HG03064 (cell line): ENCODE measurements around the gene UNC13A.

Experiments used
- ATAC-seq: cut with Tn5 transposase; IDR thresholded peaks from one replicate; pipeline ENCODE4 v1.9.1; 2021; ENCODE audit warnings: low read depth; ENCODE audit not compliant: unreplicated experiment

The UNC13A gene

GRCh38 chr19:17632577-17632976 is 55.6 kb downstream of the UNC13A start:
- ATAC-seq: no peak

DNA sequence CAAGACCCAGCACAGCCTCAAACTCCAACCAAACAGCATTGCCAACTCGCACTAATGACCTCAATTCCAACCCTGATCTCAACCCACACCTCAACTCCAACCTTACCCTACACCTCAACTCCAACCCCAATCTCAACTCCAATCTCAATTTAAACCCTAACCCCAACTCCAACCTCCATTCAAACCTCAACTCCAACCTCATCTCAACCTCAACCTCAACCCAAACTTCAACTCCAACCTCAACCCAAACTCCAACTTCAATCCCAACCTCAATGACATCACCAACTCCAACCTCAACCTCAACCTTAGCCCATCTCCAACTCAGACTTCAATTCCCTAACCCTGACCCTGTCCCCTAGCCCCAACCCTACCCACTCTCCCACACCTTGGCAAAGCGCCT is 58.4 kb downstream of the UNC13A start:
- no peak for ATAC-seq

DNA sequence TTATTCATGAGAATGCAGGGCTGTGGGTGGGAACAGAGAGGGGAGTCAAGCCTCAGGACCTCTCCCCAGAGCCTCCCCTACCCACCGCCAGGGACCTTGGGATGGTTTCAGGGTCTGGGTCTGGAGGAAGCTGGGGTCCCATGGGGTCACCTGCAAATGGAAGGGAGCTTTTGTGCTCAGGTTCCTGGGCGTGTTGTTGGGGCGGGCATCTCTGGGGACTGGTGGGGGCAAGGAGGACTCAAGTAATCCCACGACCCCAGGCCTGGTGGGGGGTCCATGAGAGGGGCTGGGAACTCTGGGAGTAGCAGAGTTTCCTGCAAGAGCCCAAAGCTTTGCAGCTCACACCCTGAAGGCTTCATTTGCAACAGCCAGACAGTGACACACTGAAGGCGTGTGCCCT is 60.2 kb downstream of the UNC13A start:
- no peak for ATAC-seq

DNA sequence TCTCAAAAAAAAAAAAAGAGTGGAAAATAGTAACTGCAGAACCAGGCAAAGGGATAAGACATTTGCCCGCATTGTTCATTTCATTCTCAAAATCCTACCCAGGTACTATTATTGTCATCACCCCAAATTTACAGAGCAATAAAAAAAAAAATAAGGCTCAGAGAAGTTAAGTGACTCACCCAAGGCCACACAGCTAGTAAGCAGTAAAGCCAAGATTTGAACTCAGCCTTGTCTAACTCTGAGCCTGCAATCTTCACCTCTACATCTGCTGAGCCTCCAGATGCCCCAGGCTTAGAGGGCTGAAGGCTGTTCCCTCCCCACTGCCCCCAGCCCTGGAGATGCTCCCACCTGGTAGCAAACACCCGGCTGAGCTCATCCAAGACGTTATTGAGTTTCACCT is 61.0 kb downstream of the UNC13A start:
- ATAC-seq: no peak

DNA sequence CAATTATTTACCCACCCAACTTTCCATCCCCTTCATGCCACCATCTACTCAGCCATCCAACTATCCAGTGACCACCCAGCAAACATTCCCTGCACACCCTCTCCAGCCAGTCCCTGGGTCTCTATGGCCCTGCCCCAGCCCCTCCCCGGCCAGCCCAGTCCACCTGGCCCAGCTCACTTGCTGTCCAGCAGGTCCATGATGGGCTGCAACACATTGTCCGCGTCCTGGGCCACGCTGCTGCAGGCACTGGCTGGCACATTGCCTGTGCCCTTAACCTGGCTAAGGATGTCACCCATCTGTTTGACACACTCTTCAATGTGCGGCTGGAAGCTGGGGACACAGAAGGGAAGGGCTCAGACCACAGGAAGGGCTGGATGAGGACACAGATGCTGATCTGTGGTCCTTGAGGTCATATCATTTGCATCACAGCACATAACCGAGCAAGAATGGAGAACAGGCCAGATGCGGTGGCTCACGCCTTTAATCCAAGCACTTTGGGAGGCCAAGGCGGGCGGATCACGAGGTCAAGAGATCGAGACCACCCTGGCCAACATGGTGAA is 61.6 kb downstream of the UNC13A start:
- no peak for ATAC-seq

GRCh38 chr19:17625980-17626379 is 62.2 kb downstream of the UNC13A start:
- ATAC-seq: no peak

DNA sequence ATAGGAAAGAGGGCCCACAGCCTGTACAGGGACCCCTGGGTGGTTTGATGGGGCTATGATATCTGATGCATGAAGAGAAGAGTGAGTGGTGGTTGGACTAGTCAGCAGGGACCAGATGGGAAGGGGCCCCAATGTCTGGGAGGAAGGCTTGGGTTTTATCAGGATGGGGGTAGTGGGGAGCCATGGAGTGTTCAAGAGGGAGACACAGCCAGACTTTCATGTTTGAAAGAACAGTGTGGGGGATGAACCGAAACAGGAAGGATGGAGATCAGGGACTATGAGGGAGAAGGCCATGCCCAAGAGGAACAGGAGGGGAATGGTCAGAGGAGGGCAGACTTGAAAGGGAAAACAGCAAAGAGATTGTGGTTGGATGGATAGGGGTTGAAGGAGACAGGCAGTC is 63.1 kb downstream of the UNC13A start:
- ATAC-seq: no peak

DNA sequence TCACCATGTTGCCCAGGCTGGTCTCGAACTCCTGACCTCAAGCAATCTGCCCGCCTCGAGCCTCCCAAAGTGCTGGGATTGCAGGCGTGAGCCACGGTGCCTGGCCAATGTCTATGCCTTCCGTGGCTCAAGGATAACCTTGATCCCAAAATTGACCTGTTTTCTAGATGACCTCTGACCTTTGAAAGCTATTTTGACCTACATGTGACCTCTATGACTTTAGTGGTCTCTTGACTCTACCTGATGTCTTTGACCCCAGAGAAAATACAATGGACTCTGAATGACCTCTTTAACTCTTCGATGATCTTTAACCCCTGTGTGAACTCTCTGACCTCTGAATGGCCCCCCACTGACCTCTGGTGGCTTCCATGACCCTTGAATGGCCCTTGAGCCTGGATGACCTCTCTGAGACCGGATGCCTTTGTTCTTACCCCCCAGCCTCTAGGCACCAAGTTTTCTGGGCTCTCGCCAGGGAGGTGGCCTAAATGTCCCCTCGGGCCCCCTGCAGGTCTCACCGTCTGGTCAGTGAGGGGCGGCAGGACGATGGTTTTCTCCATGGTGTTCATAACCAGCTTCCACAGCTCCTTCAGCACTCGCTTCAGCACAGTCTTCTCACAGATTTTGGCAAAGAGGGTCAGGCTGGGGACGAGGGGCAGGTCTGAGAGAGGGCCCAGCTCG is 63.7 kb downstream of the UNC13A start:
- ATAC-seq: no peak

DNA sequence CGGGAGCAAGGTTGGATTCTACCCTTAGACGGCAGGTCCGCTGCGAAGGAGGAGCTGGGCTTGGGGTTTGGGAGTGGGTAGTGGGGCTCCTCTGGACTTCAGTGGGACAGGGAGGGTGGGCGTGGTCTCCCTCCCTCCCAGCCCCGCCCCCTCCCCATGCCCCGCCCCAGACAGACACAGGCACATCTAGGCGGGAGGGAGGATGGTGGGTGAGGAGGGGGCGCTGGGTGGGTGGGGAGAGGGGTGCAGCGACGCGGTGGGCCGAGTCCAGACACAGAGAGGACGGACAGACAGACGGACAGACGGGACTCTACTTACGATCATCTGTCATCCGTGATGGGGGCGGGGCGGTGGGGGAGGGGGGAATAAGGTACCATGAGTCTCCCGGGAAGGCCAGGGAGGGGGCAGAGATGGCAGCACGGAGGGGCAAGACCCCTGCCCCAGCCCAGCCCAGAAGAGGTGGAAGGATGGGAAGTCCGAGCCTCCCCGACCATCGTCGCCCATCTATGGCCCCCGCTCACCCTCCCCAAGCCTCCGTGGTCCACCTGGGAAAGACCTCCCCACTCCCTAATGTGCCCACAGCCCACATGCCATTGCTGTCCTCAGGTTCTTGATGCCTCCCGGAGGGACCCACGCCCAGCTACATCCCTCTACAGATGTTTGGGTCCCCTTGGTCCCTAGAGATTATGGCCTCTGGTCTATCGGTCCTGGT is 64.8 kb downstream of the UNC13A start:
- no peak for ATAC-seq

DNA sequence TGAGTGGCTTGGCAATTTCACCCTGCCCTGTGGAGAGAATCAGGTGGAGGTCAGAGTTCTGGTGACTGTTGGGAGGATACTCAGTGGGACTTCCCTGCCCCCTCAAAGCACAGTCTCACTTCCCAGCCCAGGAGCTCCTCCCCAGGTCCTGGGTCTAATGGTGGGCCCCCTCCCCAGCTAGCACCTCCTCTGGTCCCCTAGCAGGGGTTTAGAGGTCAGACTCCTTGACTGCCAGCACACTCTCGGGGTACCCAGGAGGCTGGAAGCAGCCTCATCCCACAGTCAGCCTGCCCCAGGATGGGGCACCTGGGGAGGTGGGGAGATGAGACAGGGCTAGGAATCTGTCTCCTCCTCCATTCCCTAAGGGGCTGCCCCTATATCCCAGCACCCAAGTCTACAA is 67.5 kb downstream of the UNC13A start:
- no peak for ATAC-seq

- ATAC-seq: no peak
Observed at GRCh38 chr19:17618936-17619335, 69.2 kb downstream of the UNC13A start.

- no peak for ATAC-seq
Observed at GRCh38 chr19:17618281-17618903, 69.8 kb downstream of the UNC13A start.

DNA sequence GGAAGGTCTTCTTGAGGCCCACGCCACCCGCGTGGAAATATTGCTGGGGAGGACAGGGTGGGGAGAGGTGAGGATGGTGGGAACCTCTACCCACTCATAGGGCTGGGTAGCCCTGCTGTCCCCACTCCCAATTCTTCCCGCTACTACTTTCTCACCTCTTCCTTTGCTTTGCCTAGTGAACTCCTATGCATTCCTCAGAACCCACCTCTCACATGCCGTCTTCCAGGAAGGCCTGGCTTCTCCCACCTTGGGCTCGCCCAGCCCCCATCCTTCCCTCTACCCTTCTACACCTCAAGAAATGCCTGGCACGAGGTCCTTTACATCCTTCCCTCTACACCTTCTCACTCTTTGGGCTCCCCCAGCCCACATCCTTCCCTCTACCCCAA is 70.4 kb downstream of the UNC13A start:
- no peak for ATAC-seq

- ATAC-seq: no peak
Observed at GRCh38 chr19:17616961-17617806, 71.0 kb downstream of the UNC13A start.

DNA sequence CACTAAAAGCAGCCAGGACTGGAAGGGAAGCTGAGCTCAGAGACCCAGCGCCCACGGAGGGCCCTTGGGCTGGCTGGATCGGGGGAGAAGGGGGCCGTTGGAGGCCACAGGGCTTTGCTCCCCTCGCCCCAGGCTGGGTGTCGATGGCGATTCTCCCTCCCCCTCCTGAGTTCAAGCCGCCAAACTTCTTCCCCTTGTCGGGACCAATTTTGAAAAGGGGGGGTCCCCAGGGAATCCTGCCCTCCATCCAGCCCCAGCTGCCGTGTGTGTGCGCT is 71.5 kb downstream of the UNC13A start:
- no peak for ATAC-seq

DNA sequence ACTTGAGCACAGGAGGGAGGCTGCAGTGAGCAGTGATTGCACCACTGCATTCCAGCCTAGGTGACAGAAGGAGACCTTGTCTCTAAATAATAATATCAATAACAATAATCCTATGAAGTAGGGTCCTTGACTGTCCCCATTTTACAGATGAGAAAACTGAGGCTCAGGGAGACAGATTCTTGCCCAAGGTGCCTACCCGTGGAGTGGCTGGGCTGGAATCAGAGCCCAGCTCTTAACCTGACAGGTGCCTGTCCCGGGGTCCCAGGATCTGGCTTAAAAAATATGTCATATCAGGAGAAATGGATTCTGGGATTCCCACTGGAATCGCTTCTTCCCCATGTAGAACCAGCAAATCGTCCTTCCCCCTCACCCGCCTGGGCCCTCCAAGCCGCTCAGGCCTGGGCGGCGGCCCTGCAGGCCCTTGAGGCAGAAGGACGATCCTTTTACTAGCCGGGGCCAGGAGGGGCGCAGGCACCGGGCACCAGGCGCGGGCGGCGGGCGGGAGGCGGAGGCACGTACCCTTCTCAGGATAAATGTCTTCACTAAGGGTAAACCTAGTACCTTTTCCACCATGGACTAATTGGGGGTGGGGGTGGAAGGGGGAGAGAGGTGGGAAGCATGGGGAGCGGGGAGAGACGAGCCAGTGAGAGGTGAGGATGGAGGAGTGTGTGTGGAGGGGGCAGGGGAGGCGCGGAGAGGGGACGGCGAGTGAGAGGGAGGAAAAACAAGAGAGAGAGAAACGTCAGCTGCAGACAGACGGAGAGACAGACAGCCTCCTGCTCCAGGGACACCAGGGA is 72.1 kb downstream of the UNC13A start:
- ATAC-seq: no peak

- ATAC-seq: no peak
Observed at GRCh38 chr19:17614476-17614875, 73.7 kb downstream of the UNC13A start.

DNA sequence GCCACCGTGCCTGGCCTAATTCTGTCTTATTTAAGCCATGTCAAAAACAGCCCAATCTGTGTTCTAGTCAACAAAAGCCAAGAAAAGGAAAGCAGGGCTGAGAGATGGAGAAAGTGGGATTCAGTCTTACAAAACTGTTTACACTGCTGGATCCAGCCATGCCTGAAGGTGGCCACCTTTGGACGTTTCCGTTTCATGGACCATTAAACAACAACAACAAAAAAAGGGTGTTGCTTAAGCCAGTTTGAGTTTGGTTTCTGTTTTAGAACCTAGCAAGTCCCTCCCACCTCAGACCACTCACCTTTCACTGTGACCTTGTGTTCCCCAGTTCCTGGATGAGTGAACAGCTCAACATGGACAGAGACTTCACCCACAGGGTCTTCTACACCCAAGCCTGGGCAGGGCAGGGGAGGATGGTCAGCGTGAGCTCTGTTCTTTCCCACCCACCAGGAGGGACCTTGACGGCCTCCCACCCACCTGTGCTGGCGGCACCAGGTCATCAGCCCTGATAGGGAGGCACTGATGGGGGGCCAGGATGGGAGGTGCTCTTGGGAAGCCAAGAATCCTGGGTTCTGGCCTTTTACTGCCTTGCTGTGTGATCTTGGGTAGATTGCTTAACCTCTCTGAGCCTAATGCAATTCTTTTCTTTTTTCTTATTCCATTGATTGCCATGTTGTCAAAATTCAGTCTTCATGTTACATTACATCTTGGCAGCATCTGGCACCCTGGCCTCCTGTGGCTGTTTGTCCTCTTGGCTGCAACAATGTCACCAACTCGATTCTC is 76.5 kb downstream of the UNC13A start:
- ATAC-seq: no peak

- ATAC-seq: no peak
Observed at GRCh38 chr19:17610384-17610783, 77.8 kb downstream of the UNC13A start.
